K562 (cell line): ENCODE measurements around the gene SLC16A2. TPM values are rescaled to one million over a fixed set of nuclear protein-coding genes. Genes with fewer than 3 reads are reported as not detected.

Experiments used
- ATAC-seq: fragments of 200-7000 bp; cut with Tn5 transposase; 3 replicates; pipeline ENCODE4 v1.9.1; 2020; ENCODE audit warnings: moderate library complexity
- BruUV-seq: library from RNA; stranded (reverse); fragments of 400-500 nt; replicated peaks from 2 replicates; lab custom pipeline; 2021; lab: Mats Ljungman, UMichigan
- CTCF ChIA-PET: fragments of 300-600 bp; formaldehyde crosslinking; extraction: SDS; loops from one replicate; lab custom pipeline; 2021; ENCODE audit warnings: low intra/inter-chr PET ratio; lab: Yijun Ruan, JAX
- POLR2A ChIA-PET: fragments of 300-600, 350-650 bp; sonication (Branson Sonifier 250); formaldehyde crosslinking; extraction: SDS; loops from one replicate; lab custom pipeline; 2021; ENCODE audit warnings: antibody characterized with exemption, inconsistent platforms; lab: Yijun Ruan, JAX
- DNase-seq, 4 experiments: peaks; one replicate each; pipeline versions ENCODE4 v3.0.0 to v3.0.0-alpha.2; 2011 to 2018; ENCODE audit warnings: low spot score in 3 of 4, mixed read lengths in 3 of 4; ENCODE audit errors: extremely low read depth in 1 of 4
- FAIRE-seq: peaks from 2 replicates; lab custom pipeline; 2011; peaks lifted over from hg19 to GRCh38; lab: Jason Lieb, UNC
- H2AFZ ChIP-seq: 2 replicates; pipeline ENCODE4 v1.6.0; 2011; ENCODE audit warnings: low read depth, low read length, control low read depth, inconsistent platforms
- H3K27ac ChIP-seq: fragments of 200-600 bp; 3 replicates; pipeline ENCODE4 v1.8.0; 2011; ENCODE audit warnings: low read depth, mild to moderate bottlenecking, control low read depth, inconsistent platforms, low read length, moderate library complexity, mixed read lengths; ENCODE audit errors: extremely low read depth
- H3K27me3 ChIP-seq, 2 experiments: fragments of 300-600 bp in 1 of 2; 2 replicates in 1 of 2; 3 replicates in 1 of 2; pipeline versions ENCODE4 v1.6.0 to v1.8.0; 2011; ENCODE audit warnings: inconsistent platforms in 2 of 2, low read length in 2 of 2, mild to moderate bottlenecking in 1 of 2, mixed read lengths in 1 of 2, moderate library complexity in 1 of 2; ENCODE audit not compliant: control insufficient read depth in 2 of 2, insufficient read depth in 2 of 2
- H3K36me3 ChIP-seq: fragments of 300-600 bp; 3 replicates; pipeline ENCODE4 v1.8.0; 2011; ENCODE audit warnings: mild to moderate bottlenecking, low read length, inconsistent platforms; ENCODE audit not compliant: control insufficient read depth, insufficient read depth
- H3K4me1 ChIP-seq, 2 experiments: fragments of 200-600 bp in 1 of 2; replicated peaks in 1 of 2; 2 replicates in 1 of 2; 3 replicates in 1 of 2; pipeline versions ENCODE4 v1.5.1 to v1.8.0; 2011; ENCODE audit warnings: inconsistent platforms in 2 of 2, low read length in 2 of 2, mild to moderate bottlenecking in 1 of 2, mixed read lengths in 1 of 2, moderate library complexity in 1 of 2; ENCODE audit not compliant: control insufficient read depth in 2 of 2, insufficient read depth in 2 of 2
- H3K4me2 ChIP-seq: 2 replicates; pipeline ENCODE4 v1.6.1; 2011; ENCODE audit warnings: low read length, control low read depth, inconsistent platforms, mixed read lengths; ENCODE audit not compliant: insufficient read depth
- H3K4me3 ChIP-seq: fragments of 200-600 bp; sonication (generic), shearing (Covaris generic); 2 replicates; pipeline ENCODE4 v1.5.1; 2016; ENCODE audit warnings: control low read depth, inconsistent platforms
- H3K79me2 ChIP-seq: fragments of 200-600 bp; 3 replicates; pipeline ENCODE4 v1.8.0; 2011; ENCODE audit warnings: low read length, inconsistent platforms; ENCODE audit not compliant: control insufficient read depth, insufficient read depth
- H3K9ac ChIP-seq, 2 experiments: 2 replicates each; pipeline versions ENCODE4 v1.6.0 to v1.6.1; 2011; ENCODE audit warnings: low read depth in 2 of 2, low read length in 2 of 2, control low read depth in 1 of 2, inconsistent platforms in 1 of 2, mild to moderate bottlenecking in 1 of 2, mixed read lengths in 1 of 2; ENCODE audit not compliant: insufficient read depth in 1 of 2
- H3K9me1 ChIP-seq: one replicate; pipeline ENCODE4 v1.6.0; 2011; ENCODE audit warnings: inconsistent platforms, mild to moderate bottlenecking, low read length, moderate library complexity; ENCODE audit not compliant: control insufficient read depth, insufficient read depth
- H3K9me3 ChIP-seq: replicated peaks from 2 replicates; pipeline ENCODE4 v1.5.1; 2011; ENCODE audit warnings: low read depth, low read length, inconsistent platforms; ENCODE audit not compliant: control insufficient read depth, insufficient read depth
- H4K20me1 ChIP-seq: replicated peaks from 2 replicates; pipeline ENCODE4 v1.6.1; 2011; ENCODE audit warnings: low read length, inconsistent platforms, mixed read lengths; ENCODE audit not compliant: control insufficient read depth, insufficient read depth
- DDX20 ChIP-seq: fragments of 450-650 bp; IDR thresholded peaks from 2 replicates; pipeline ENCODE4 v1.6.1; 2016; ENCODE audit warnings: missing genetic modification characterization, low read depth, mild to moderate bottlenecking, missing compliant biosample characterization, moderate library complexity
- MCM5 ChIP-seq: fragments of 450-650 bp; IDR thresholded peaks from 2 replicates; pipeline ENCODE4 v1.6.1; 2016; ENCODE audit warnings: low read depth
- NELFE ChIP-seq: IDR thresholded peaks from 2 replicates; pipeline ENCODE4 v1.6.1; 2011; ENCODE audit warnings: mild to moderate bottlenecking; ENCODE audit not compliant: insufficient read depth, insufficient read length
- RFX7 ChIP-seq: fragments of 250-450 bp; sonication (Bioruptor Pico); IDR thresholded peaks from 2 replicates; pipeline ENCODE4 v1.5.1; 2021; ENCODE audit warnings: mild to moderate bottlenecking
- SMARCB1 ChIP-seq: IDR thresholded peaks from 2 replicates; pipeline ENCODE4 v1.6.1; 2011; ENCODE audit warnings: improper control_type of control experiment, low read depth; ENCODE audit not compliant: insufficient read length
- ZNF384 ChIP-seq: IDR thresholded peaks from 2 replicates; pipeline ENCODE4 v1.6.1; 2012; ENCODE audit warnings: low read depth, low read length, improper control_type of control experiment
- WGBS: fragments of 100-300 bp; shearing (Covaris generic); methylation state at CpG from one replicate; pipeline ENCODE4 v1.1.6; 2016; ENCODE audit warnings: low coverage, mixed read lengths; ENCODE audit not compliant: insufficient coverage; ENCODE audit errors: missing lambda C conversion rate; 5-methylcytosine and 5-hydroxymethylcytosine counted together
- in situ Hi-C: fragments of 300-500 bp; cut with MboI; formaldehyde crosslinking; loops from 4 replicates; pipeline ENCODE4 v1.15.0; 2018; ENCODE audit warnings: inconsistent platforms, mixed read lengths
- intact Hi-C: fragments of 100-400 bp; cut with micrococcal nuclease; formaldehyde crosslinking; loops from 2 replicates; pipeline ENCODE4 v1.14.2; 2022
- polyA plus RNA-seq, 8 experiments: library from polyadenylated mRNA; depleted of rRNA in 4 of 8; stranded (reverse) in 5 of 8; unstranded in 3 of 8; fragments of >200 nt; fragmentation: Nextera tagmentation in 2 of 8; fragmentation: Illumina TruSeq in 1 of 8; extraction: Ambion mirVana in 2 of 8; extraction: Trizol in 1 of 8; gene quantifications; 2 replicates each; pipeline versions ENCODE4 v1.2.1 to v1.2.3, GENCODE V29; 2011 to 2014; ENCODE audit warnings: inconsistent platforms in 1 of 8, missing spikeins in 1 of 8
- total RNA-seq, 7 experiments: library from RNA; depleted of rRNA in 6 of 7; stranded (reverse); fragments of >200 nt in 6 of 7; fragmentation: Illumina TruSeq in 2 of 7; extraction: Trizol in 2 of 7; gene quantifications; 2 replicates each; pipeline versions ENCODE4 v1.2.1 to v1.2.3, GENCODE V29; 2011 to 2021; ENCODE audit warnings: low replicate concordance in 1 of 7
- TF ChIP-seq, protein P1 (sequence below): fragments of 250-450 bp; sonication (Bioruptor Pico); IDR thresholded peaks from 2 replicates; pipeline ENCODE4 v1.4.0; 2020; ENCODE audit warnings: mild to moderate bottlenecking, moderate library complexity

The SLC16A2 gene
- total and polyA plus RNA-seq, 9 of the 15 experiments (the other 6 are each of a cell fraction or from before 2014, with no cell fraction given), result 0.07 TPM; not detected in 8

DNA sequence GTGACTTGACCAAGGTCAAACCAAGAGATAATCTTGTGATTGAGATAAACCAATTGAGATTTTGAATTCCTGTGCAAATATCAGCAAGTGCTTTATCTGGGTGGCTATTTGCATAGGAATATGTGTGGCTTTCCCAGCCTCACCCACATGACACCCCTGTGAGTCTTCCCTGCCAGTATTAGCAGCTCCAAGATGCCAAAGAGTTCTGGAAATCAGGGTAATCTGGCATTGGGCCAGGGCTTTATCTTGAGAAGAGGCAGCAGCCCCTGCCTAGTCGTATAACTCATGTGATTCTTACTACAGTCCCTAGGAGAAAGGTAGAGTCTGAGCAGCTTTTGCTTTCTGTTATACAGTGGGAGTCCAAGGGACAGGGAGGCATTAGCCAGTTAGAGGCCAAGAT lies 105.5 kb downstream of the SLC16A2 start:
- no peaks in the 10 kb centered on the region for H3K27me3 ChIP-seq
- ATAC-seq, result no peak
- no peaks in the 10 kb centered on the region for H3K9me1 ChIP-seq
- H3K9me3 ChIP-seq, result no peaks in the 10 kb centered on the region
- FAIRE-seq, result no peak
- TF ChIP-seq ZNF384 (no peak), SMARCB1 (no peak), MCM5 (no peak), NELFE (no peak), RFX7 (CRISPR knock-in tag) (no peak), DDX20 (no peak)
- TF ChIP-seq, protein P1, sequence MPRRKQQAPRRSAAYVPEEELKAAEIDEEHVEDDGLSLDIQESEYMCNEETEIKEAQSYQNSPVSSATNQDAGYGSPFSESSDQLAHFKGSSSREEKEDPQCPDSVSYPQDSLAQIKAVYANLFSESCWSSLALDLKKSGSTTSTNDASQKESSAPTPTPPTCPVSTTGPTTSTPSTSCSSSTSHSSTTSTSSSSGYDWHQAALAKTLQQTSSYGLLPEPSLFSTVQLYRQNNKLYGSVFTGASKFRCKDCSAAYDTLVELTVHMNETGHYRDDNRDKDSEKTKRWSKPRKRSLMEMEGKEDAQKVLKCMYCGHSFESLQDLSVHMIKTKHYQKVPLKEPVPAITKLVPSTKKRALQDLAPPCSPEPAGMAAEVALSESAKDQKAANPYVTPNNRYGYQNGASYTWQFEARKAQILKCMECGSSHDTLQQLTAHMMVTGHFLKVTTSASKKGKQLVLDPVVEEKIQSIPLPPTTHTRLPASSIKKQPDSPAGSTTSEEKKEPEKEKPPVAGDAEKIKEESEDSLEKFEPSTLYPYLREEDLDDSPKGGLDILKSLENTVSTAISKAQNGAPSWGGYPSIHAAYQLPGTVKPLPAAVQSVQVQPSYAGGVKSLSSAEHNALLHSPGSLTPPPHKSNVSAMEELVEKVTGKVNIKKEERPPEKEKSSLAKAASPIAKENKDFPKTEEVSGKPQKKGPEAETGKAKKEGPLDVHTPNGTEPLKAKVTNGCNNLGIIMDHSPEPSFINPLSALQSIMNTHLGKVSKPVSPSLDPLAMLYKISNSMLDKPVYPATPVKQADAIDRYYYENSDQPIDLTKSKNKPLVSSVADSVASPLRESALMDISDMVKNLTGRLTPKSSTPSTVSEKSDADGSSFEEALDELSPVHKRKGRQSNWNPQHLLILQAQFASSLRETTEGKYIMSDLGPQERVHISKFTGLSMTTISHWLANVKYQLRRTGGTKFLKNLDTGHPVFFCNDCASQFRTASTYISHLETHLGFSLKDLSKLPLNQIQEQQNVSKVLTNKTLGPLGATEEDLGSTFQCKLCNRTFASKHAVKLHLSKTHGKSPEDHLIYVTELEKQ (CRISPR knock-in tag), result no peak
- H3K9ac ChIP-seq, result no peak overlapping the region
- no peak overlapping the region for H2AFZ ChIP-seq
- in situ Hi-C loops (no loop called here), intact Hi-C loops (no loop called here)
- H3K4me2 ChIP-seq, result no peak overlapping the region
- ChIA-PET CTCF (no interaction called here), POLR2A (no interaction called here)
- no peaks in the 10 kb centered on the region for H3K79me2 ChIP-seq
- no peaks in the 10 kb centered on the region for H3K4me1 ChIP-seq
- H3K36me3 ChIP-seq, result no peaks in the 10 kb centered on the region
- BruUV-seq, result no TSS peak
- H4K20me1 ChIP-seq, result no peaks in the 10 kb centered on the region; the same call in 1 of the 2 replicates
- H3K4me3 ChIP-seq, result no peak overlapping the region
- DNase-seq, result no peak
- 0% methylated on average over 1 of the region's 1 CpG for WGBS
- H3K27ac ChIP-seq, result no peak overlapping the region
